Left ventricle myocardium inferior (tissue), 1 donor: ENCODE measurements around the gene TAF4B. TPM values are rescaled to one million over a fixed set of nuclear protein-coding genes. Genes with fewer than 3 reads are reported as not detected.

Source experiments
- DNase-seq: peaks from one replicate; pipeline ENCODE4 v3.0.0-alpha.2; 2020
- H3K27ac ChIP-seq: fragments of 200-600 bp; replicated peaks from 2 replicates; pipeline ENCODE4 v1.8.0; 2021
- H3K27me3 ChIP-seq: fragments of 200-600 bp; 2 replicates; pipeline ENCODE4 v1.8.0; 2021; ENCODE audit warnings: low read depth
- H3K36me3 ChIP-seq: fragments of 200-600 bp; 2 replicates; pipeline ENCODE4 v1.8.0; 2021
- H3K4me1 ChIP-seq: fragments of 200-600 bp; 2 replicates; pipeline ENCODE4 v1.8.0; 2021
- H3K4me3 ChIP-seq: fragments of 200-600 bp; 2 replicates; pipeline ENCODE4 v1.8.0; 2021; ENCODE audit warnings: mild to moderate bottlenecking, moderate library complexity
- H3K9me3 ChIP-seq: fragments of 200-600 bp; replicated peaks from 2 replicates; pipeline ENCODE4 v1.8.0; 2021
- CTCF ChIP-seq: fragments of 200-600 bp; IDR thresholded peaks from 2 replicates; pipeline ENCODE4 v1.8.0; 2021; ENCODE audit warnings: antibody characterized with exemption, mild to moderate bottlenecking, borderline replicate concordance
- intact Hi-C: fragments of 100-400 bp; cut with micrococcal nuclease; formaldehyde crosslinking; loops from one replicate; pipeline ENCODE4 v1.11.0; 2022
- total RNA-seq: library from RNA; stranded (reverse); fragmentation: NEBNext Ultra II Directional; extraction: Animal tissue kit (Norgen Biotek cat#: 25700); gene quantifications from one replicate; pipeline ENCODE4 v1.2.1, GENCODE V29; 2021
- donor health status: DM: no; HTN: yes; CAD: no; lungs with severe emphysema.

Gene TAF4B
- total RNA-seq, 1 donor from 2014 or later = 1.1 TPM

GRCh38 chr18:26335156-26335555 lies 108.9 kb downstream of the TAF4B start:
- no peak for DNase-seq
- Histone ChIP-seq H3K9me3 (no peaks in the 10 kb centered on the region), H3K36me3 (no peaks in the 10 kb centered on the region), H3K4me3 (no peak overlapping the region), H3K27ac (peak overlapping the region; percentile 61), H3K27me3 (no peaks in the 10 kb centered on the region), H3K4me1 (peaks cover 19% of the 10 kb centered on the region)
- no peak for TF ChIP-seq CTCF
- intact Hi-C loops = no loop called here

DNA sequence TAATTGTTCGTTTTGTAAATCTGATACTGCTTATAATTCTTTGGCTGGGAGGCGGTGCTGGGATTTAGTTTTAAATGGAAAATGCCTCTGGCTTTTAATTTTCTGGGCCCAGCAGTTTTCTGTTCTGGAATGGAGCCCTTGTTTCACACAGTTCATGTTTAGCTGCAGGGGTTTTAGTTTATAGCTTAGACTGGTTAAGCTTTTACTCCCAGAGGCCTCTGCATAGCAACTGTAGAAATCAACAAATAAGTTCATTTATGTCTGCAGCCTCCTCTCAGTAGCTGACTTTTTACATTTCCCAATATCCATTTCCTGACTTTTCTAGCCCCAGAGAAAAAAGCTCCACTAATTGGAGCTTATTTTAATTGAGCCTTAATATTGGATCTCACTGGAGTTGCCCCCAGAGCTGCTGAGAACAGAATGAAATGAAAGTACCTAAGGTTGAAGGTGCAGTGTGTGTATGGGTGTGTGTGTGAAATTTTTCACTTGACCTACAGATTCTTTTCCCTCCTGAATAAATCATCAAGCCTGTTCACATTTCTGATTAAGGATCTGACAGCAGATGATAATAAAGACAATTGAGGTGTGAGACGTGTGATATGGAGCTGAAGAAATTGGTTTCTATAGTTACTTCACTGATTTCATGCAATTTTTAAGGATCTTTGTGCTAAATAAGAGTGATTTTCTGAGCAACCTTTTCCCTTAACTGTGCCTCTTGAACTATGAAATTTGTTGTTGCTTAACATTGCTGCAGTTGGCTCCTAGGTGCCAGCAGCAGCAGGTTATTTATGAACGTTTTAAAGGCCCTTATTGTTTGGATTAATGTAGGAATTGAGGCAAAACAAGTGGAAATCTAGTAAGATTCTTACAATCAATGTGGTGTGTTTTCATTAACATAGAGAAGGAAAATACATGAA lies 109.6 kb downstream of the TAF4B start:
- H3K27me3 ChIP-seq = no peaks in the 10 kb centered on the region
- H3K27ac ChIP-seq = peak overlapping the region; percentile 61
- no peak for TF ChIP-seq CTCF
- no peak overlapping the region for H3K4me3 ChIP-seq
- no peaks in the 10 kb centered on the region for H3K9me3 ChIP-seq
- DNase-seq = no peak
- intact Hi-C loops = no loop called here
- no peaks in the 10 kb centered on the region for H3K36me3 ChIP-seq
- H3K4me1 ChIP-seq = peaks cover 19% of the 10 kb centered on the region

GRCh38 chr18:26336572-26336971 lies 110.3 kb downstream of the TAF4B start:
- Histone ChIP-seq H3K27me3 (no peaks in the 10 kb centered on the region), H3K36me3 (no peaks in the 10 kb centered on the region), H3K4me3 (no peak overlapping the region), H3K27ac (no peak overlapping the region), H3K9me3 (no peaks in the 10 kb centered on the region), H3K4me1 (peaks cover 19% of the 10 kb centered on the region)
- TF ChIP-seq CTCF = no peak
- DNase-seq = no peak
- intact Hi-C loops = no loop called here

DNA sequence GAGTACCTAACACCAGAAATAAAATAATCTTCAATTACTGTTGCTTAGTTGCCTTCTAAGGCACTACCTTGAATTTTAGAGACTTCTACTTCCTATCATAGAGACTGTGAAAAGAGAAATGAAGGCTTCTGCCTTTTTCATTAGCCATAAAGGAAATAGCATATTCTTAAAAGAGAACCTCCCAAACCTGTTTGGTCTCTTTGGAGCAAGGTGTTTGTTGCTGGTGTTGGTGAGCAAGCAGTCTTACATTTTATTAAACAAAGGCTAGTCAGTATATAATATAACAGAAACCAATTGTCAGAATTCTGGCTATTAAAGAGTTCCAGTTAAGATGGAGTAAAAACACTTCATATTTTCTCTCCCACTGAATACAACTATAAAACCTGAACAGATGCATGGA lies 116.4 kb downstream of the TAF4B start:
- no peaks in the 10 kb centered on the region for H3K4me1 ChIP-seq
- H3K4me3 ChIP-seq = no peak overlapping the region
- no peaks in the 10 kb centered on the region for H3K27me3 ChIP-seq
- no peak for DNase-seq
- no peaks in the 10 kb centered on the region for H3K36me3 ChIP-seq
- intact Hi-C loops = no loop called here
- no peak for TF ChIP-seq CTCF
- no peak overlapping the region for H3K27ac ChIP-seq
- peaks cover 28% of the 10 kb centered on the region for H3K9me3 ChIP-seq

DNA sequence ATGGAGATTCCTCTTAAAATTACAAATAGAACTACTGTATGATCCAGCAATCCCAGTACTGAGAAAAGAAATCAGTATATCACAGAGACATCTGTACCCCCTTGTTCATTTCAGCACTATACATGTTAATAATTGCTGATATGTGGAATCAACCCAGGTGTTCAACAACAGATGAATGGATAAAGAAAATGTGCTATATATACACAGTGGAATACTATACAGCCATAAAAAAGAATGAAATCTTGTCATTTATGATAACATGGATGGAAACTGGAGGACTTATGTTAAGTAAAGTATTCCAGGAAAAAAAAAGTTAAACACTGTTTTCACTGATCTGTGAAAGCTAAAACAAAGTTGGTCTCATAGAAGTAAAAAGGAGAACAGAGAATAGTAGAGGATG lies 124.7 kb downstream of the TAF4B start:
- intact Hi-C loops = no loop called here

More for the DNA sequence above, 124.7 kb downstream of the TAF4B start:
- Histone ChIP-seq H3K36me3 (no peaks in the 10 kb centered on the region), H3K27me3 (no peaks in the 10 kb centered on the region), H3K4me3 (no peak overlapping the region), H3K4me1 (no peaks in the 10 kb centered on the region), H3K27ac (no peak overlapping the region), H3K9me3 (peaks cover 25% of the 10 kb centered on the region)
- TF ChIP-seq CTCF = no peak
- no peak for DNase-seq
